PFSK-1 (cell line): Measurements from ENCODE around the gene FBXO30.

Source experiments
- FOXP2 ChIP-seq: optimal IDR thresholded peaks from 2 replicates; pipeline ENCODE3; 2011; ENCODE audit warnings: borderline replicate concordance, control low read depth, inconsistent platforms; ENCODE audit not compliant: insufficient read depth; ENCODE audit errors: extremely low read length, extremely low read depth
- POLR2AphosphoS5 ChIP-seq: IDR thresholded peaks from 2 replicates; pipeline ENCODE4 v1.6.1; 2012; ENCODE audit warnings: low read depth, mild to moderate bottlenecking, control low read depth, low read length, moderate library complexity
- REST ChIP-seq, 2 experiments: IDR thresholded peaks; 2 replicates each; pipeline versions ENCODE4 v1.6.1 to v1.8.0; 2011 to 2012; ENCODE audit warnings: low read depth in 2 of 2, low read length in 2 of 2, control low read depth in 1 of 2, inconsistent platforms in 1 of 2, mild to moderate bottlenecking in 1 of 2, moderate library complexity in 1 of 2; ENCODE audit not compliant: insufficient read depth in 1 of 2
- SIN3A ChIP-seq: IDR thresholded peaks from 2 replicates; pipeline ENCODE4 v1.6.1; 2012; ENCODE audit warnings: mild to moderate bottlenecking, low read length, moderate library complexity, borderline replicate concordance; ENCODE audit not compliant: insufficient read depth
- TAF1 ChIP-seq: IDR thresholded peaks from 2 replicates; pipeline ENCODE4 v1.6.1; 2012; ENCODE audit warnings: low read length, control low read depth, borderline replicate concordance; ENCODE audit not compliant: insufficient read depth

The FBXO30 gene

GRCh38 chr6:145814035-145814500 is 527 bp downstream of the FBXO30 start:
- TF ChIP-seq REST (IDR thresholded peaks at IDR 0.05; ENCODE audit: insufficient read depth in 1 of 2, low read depth in 2 of 2, low read length in 2 of 2) (no peak), FOXP2 (no peak)

- TF ChIP-seq TAF1 (no peak), SIN3A (0 out of 2 replicates have a peak, but pooled peaks have one; percentile 61), FOXP2 (no peak), REST (IDR thresholded peaks at IDR 0.05; ENCODE audit: insufficient read depth in 1 of 2, low read depth in 2 of 2, low read length in 2 of 2) (no peak), POLR2AphosphoS5 (no peak)
These were observed 1.1 kb downstream of the FBXO30 start for GRCh38 chr6:145813285-145814034.

- TF ChIP-seq FOXP2, result no peak
- TF ChIP-seq REST (IDR thresholded peaks at IDR 0.05; ENCODE audit: insufficient read depth in 1 of 2, low read depth in 2 of 2, low read length in 2 of 2), result no peak
- TF ChIP-seq POLR2AphosphoS5, result no peak
- no peak for TF ChIP-seq TAF1
- TF ChIP-seq SIN3A, result no peak
These were observed 2.9 kb downstream of the FBXO30 start for GRCh38 chr6:145811741-145812140.

GRCh38 chr6:145809785-145810184 is 4.8 kb downstream of the FBXO30 start:
- TF ChIP-seq FOXP2, result no peak
- no peak for TF ChIP-seq TAF1

GRCh38 chr6:145809211-145809610 is 5.4 kb downstream of the FBXO30 start:
- TF ChIP-seq REST (IDR thresholded peaks at IDR 0.05; ENCODE audit: insufficient read depth in 1 of 2, low read depth in 2 of 2, low read length in 2 of 2), result no peak
- TF ChIP-seq FOXP2, result no peak
- TF ChIP-seq SIN3A, result no peak
- no peak for TF ChIP-seq POLR2AphosphoS5
- TF ChIP-seq TAF1, result no peak
